NCI-H82 treated with DMSO at 0.1 percent for 48 hours (cell line): ENCODE results near the gene CHMP6.
"Not testable (repeated sequence)": the region's sequence is repeated elsewhere in the genome, so short reads cannot be mapped to it uniquely, and the experiment has no call there.

Source experiments
- DNase-seq: peaks from one replicate; lab custom pipeline; 2025; ENCODE audit not compliant: unreplicated experiment; lab: John Stamatoyannopoulos, UW

The CHMP6 gene

DNA sequence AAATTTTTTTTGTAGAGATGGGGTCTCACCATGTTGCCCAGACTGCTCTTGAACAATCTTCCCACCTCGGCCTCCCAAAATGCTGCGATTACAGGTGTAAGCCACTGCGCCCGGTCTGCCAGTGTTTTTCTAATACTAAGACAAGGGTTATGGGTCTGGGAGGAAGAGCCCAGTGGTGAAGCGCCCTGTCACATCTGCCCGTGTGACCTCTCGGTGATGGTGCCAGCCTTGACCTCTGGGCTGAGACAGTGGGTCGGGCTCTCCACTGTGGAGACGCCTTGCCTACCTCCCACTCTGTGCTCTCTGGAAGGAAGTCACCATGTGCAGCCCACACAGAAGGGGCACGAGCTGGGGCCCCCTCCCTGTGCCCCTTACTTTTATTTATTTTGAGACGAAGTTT is 38.2 kb downstream of the CHMP6 start:
- no peak for DNase-seq

DNA sequence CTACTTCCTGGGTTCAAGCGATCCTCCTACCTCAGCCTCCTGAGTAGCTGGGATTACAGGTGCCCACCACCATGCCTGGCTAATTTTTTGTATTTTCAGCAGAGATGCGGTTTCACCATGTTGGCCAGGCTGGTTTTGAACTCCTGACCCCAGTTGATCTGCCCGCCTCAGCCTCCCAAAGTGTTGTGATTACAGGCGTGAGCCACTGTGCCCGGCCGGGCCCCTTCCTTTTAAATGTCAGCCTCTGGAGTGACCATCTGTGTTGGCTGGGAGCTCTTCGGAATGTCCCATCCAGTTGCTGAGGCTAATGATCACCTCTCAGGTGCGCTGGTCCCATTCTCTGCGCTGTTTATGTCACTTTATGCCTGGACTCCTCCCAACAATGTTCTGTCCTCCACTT is 38.7 kb downstream of the CHMP6 start:
- not testable (repeated sequence) for DNase-seq

GRCh38 chr17:81030741-81031565 is 39.3 kb downstream of the CHMP6 start:
- no peak for DNase-seq

DNA sequence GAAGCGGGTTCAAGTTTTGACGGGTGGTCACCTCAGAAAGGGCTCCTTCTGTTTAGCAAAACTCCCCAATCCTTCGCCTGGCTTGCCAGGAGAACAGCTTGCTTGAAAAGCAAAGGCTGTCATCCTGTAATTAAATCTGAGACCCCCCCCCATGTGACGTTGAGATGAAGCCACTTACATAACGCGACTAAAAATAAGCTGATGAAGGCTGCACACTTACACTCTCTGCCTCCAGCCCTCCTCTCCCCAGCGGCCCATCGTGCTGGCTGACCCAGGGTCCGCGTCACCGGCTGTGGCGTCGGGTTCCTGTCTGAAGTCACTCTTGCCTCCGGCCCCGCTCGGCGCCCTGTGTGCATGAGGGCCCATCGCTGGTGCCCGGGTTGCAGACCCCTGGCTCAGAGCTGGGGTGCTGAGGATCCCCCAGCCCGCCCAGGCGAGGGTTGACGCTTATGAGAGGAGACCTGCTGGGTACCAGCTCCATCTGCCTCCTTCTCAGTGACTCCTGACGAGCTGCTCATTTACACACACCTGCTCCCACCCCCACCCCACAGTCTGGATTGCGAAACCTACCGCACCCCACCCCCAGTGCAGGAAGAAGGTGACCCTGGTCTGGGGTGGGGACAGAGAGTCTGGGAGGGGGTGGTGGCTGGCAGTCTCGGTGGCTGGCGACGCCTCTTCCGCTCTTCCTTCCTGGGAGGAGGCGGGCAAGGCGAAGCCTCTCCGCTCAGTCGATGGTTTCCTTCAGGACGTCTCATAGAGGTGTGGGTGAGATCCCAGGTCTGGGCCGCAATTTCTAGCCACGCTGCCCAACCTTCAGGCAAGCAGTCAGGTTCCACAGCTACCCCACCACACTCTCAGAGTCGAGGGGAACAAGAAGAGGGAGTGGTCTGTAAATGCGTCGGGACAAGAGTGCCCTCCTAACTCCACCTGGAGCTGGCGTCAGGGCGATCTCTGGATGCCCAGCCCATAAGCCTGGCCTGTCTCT is 40.2 kb downstream of the CHMP6 start:
- no peak for DNase-seq

- no peak for DNase-seq
Observed at GRCh38 chr17:81032641-81033480, 41.2 kb downstream of the CHMP6 start.

- DNase-seq = no peak
Observed at GRCh38 chr17:81033535-81034167, 42.0 kb downstream of the CHMP6 start.

DNA sequence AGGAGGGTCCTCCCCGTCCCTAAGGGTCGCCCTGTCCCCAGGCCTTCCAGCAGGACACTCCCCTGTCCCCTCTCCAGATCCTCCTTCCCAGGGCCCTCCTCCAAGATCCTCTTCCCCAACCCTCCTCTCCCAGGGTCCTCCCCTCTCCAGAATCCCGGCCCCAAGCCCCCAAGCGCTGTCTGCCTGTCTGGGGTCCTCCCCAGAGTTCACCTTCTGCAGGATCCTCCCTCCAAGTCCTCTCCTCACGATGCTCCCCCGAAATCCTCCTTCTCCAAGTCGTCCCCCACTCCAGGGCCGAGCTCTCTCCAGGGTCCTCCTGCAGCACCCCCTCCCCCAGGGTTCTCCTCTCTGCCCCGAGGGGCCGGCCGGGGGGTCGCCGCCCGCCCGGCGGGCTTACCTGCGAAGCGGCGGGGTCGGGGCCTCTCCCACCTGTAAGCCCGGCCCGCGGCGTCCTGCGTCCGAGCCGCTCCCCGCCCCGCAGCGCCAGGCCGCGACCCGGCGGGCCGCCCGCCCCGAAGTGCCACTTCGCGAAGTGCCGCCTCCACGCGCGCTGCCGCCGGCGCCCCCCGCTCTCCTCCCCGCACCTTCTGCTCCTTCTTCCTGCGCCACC is 42.6 kb downstream of the CHMP6 start:
- DNase-seq = no peak

DNA sequence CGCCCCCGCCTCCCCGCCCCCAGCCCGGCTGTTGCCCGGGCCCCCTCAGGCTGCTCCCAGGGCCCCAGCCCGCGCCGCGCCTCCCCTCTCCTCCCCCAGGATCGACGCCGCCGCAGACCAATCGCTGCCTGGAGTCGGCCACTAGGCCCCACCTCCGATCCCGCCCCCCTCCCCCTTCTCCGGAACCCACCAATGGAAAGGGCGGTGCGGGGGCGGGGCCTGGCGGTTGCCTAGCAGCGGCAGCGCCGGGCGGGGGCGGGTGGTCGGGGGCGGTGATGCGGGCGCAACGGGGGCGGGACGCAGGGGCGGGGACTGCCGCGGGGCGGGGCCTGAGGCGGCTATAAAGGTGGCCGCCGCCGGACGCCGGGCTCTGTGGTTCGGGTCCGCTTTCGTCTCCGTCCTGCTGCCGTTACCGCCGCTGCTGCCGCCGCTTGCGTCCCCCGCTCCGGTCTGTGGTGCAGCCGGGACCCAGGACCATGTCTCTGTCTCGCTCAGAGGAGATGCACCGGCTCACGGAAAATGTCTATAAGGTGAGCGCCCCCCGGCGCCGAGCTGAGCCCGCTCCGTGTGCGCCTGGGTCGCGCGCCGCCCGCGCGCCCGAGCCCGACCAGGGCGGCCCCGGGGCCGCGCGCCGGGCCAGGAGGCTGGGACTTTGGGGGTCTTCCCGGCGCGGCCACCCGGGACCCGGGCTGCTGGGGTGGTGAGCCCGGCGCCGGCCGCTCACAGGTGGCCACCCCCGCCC is 43.3 kb downstream of the CHMP6 start, which contains the start of gene BAIAP2:
Gene BAIAP2 (plus strand): TSS at position 373 of the 742 bp plus-strand sequence. CDS start 104 bp downstream, at position 477.
- DNase-seq = peak; percentile 85

GRCh38 chr17:81035521-81036196 is 44.0 kb downstream of the CHMP6 start:
- DNase-seq = no peak

- no peak for DNase-seq
Observed at GRCh38 chr17:81036197-81036941, 44.7 kb downstream of the CHMP6 start.

DNA sequence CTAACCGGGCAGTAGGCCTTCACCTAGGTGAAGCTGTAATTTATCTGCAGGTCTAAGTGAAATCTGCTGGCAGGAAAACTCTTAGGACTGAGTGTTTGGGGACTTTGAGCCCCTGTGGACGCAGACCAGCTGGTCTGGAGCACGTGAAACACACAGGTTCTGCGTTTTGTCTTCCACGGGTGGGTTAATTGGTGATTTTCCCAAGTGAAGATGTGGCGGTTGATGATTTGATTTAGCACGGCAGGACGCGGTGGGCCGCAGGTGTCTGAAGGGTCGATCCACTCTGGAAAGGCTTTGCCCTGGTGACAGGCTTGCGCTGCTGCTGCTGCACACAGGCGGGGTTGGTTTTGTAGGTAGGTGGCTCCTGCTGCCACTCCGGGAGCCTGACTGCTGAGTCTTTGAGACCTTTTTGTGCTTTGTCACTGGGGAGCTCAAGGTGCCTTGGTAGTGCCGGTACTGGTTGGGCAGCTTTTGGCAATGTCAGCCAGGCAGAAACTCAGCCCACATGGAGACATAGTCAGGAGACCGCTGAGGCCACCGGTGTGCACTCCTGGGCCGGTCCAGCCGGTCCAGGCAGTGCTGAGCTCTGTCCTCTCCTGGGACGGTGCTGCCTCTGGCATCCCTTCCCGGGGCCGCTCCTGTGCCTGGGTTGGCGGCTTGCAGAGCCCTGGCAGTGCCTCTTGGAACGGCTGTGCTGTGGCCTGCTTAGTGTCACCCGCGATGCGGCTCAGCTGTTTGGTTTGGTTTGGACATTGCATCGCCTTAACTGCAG is 45.6 kb downstream of the CHMP6 start:
- no peak for DNase-seq

- DNase-seq = no peak
Observed at GRCh38 chr17:81037798-81038733, 46.4 kb downstream of the CHMP6 start.

DNA sequence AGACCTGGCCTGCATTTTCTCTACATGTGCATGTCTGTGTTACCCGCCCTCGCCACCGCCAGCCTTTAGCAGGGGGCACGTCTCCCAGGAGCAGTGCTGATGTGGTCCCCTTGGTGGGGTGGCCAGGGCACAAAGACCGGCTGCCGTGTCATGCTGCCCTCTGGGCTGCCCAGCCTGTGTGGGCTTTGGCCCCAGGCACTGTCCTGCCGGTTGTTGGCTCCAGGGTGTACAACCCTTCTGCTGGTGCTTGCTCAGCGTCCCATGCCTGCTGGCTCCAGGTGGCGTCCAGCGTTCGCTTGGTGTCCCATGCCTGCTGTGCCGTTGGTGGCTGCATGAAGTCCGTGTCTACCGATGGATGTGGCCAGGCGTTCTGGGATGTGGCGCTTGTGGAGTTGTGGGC is 47.5 kb downstream of the CHMP6 start:
- DNase-seq = no peak

DNA sequence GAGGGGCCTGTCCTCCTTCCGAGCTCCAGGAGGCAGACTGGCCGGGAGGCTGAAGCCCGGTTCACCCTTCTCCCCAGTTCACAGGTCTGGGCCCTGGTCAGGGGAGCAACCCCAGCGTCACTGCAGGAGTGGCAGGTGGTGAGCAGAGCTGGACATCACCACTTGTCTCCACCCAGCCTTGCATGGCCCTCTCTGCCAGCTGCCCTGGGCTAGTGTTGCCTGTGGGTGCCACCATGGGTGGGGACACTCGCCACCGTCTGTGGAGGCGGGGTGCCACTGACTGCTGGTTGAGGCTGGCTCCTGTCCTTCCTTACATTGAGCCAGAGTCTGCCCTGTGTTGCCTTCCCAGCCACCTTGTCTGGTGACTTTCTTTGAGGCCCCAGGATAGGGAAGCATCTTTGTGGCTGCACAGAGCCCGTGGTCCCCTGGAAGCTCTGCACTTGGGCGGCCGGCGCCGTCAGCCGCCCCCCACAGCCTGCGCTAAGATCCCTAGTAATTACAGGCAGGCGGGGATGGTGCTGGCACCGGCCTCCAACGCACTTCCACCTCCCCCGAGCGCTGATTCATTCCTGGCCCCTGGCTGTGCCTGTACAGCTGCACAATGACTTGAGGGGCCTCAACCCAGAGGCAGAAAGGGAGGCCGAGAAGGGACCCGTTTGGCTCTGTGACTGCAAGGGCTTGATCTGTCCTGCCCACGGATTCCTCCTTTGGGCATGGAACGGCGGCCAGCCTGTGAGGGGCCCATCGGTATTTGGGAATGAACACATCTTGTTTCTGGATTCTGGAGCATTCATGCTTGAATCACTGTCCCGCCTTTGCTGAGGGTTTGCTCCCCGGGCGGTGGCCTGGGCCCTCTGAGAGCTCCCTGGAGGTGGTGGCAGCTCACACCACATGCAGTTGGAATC is 48.5 kb downstream of the CHMP6 start:
- no peak for DNase-seq

- no peak for DNase-seq
Observed at GRCh38 chr17:81040791-81041337, 49.2 kb downstream of the CHMP6 start.
